ENCODE results near the gene DNAL4.

The DNAL4 gene

DNA sequence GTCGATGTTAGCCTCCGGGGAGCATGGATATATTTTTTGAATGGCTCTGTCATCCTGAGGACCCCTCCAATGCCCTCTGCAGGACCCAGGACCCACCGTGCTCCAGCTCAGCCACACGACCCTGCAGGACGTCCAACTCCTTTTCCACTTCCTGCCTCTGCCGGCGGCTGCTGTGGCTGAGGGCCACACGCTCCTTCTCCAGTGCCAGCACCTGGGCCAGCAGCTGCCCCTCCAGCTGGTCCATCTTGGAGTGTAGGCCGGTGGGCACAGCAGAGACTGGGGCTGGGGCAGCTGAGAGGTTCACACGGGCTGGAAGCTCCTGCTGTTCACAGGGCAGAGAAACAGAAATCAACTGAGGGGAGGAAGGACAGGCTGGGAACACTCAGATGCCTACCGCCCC, 34.2 kb upstream of the DNAL4 start:
- TF ChIP-seq SIN3A (IDR thresholded peaks at IDR 0.05; ENCODE audit: borderline replicate concordance, insufficient read depth, low read length): no peak
- TF ChIP-seq REST (IDR thresholded peaks at IDR 0.05; ENCODE audit: insufficient read depth in 1 of 2, low read depth in 2 of 2, low read length in 2 of 2): peak; percentile 23 to 40; a peak in 1 of 4 replicates

DNA sequence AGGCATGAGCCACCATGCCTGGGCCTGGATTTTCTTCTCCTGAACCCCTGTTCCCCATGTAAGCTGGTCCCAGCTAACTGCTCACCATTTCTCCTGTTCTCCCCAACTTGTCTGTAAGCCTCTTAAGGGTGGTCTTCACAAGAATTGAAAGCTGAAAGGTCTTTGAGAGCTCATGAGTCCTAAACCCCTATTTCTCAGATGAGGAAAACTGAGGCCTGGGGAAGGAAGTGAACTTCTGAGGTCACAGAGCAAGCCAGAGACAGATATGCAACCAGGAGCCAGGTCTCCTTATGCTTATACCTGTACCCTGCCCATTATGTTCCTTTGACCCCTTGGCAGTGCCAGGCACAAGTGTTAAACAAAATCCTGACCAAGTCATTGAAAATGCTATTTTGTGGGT, 33.6 kb upstream of the DNAL4 start:
- TF ChIP-seq FOXP2 (optimal IDR thresholded peaks at IDR 0.05; ENCODE audit: borderline replicate concordance, extremely low read depth, extremely low read length, insufficient read depth) (no peak), SIN3A (IDR thresholded peaks at IDR 0.05; ENCODE audit: borderline replicate concordance, insufficient read depth, low read length) (no peak), POLR2AphosphoS5 (IDR thresholded peaks at IDR 0.05; ENCODE audit: low read depth, low read length) (no peak)

- TF ChIP-seq POLR2AphosphoS5 (IDR thresholded peaks at IDR 0.05; ENCODE audit: low read depth, low read length) (no peak), SIN3A (IDR thresholded peaks at IDR 0.05; ENCODE audit: borderline replicate concordance, insufficient read depth, low read length) (no peak), REST (IDR thresholded peaks at IDR 0.05; ENCODE audit: insufficient read depth in 1 of 2, low read depth in 2 of 2, low read length in 2 of 2) (no peak), FOXP2 (optimal IDR thresholded peaks at IDR 0.05; ENCODE audit: borderline replicate concordance, extremely low read depth, extremely low read length, insufficient read depth) (no peak), TAF1 (IDR thresholded peaks at IDR 0.05; ENCODE audit: borderline replicate concordance, insufficient read depth, low read length) (no peak)
Measured at GRCh38 chr22:38826801-38827200, 32.9 kb upstream of the DNAL4 start.

GRCh38 chr22:38826386-38826785, 32.4 kb upstream of the DNAL4 start:
- TF ChIP-seq TAF1 (IDR thresholded peaks at IDR 0.05; ENCODE audit: borderline replicate concordance, insufficient read depth, low read length) (no peak), POLR2AphosphoS5 (IDR thresholded peaks at IDR 0.05; ENCODE audit: low read depth, low read length) (no peak), FOXP2 (optimal IDR thresholded peaks at IDR 0.05; ENCODE audit: borderline replicate concordance, extremely low read depth, extremely low read length, insufficient read depth) (no peak), REST (IDR thresholded peaks at IDR 0.05; ENCODE audit: insufficient read depth in 1 of 2, low read depth in 2 of 2, low read length in 2 of 2) (no peak), SIN3A (IDR thresholded peaks at IDR 0.05; ENCODE audit: borderline replicate concordance, insufficient read depth, low read length) (no peak)

- TF ChIP-seq TAF1 (IDR thresholded peaks at IDR 0.05; ENCODE audit: borderline replicate concordance, insufficient read depth, low read length): no peak
- peak; percentile 99 for TF ChIP-seq REST (IDR thresholded peaks at IDR 0.05; ENCODE audit: insufficient read depth in 1 of 2, low read depth in 2 of 2, low read length in 2 of 2)
- TF ChIP-seq POLR2AphosphoS5 (IDR thresholded peaks at IDR 0.05; ENCODE audit: low read depth, low read length): no peak
- TF ChIP-seq FOXP2 (optimal IDR thresholded peaks at IDR 0.05; ENCODE audit: borderline replicate concordance, extremely low read depth, extremely low read length, insufficient read depth): no peak
- no peak; the same call in 1 of the 2 replicates for TF ChIP-seq SIN3A (IDR thresholded peaks at IDR 0.05; ENCODE audit: borderline replicate concordance, insufficient read depth, low read length)
Measured at GRCh38 chr22:38824585-38824984, 30.6 kb upstream of the DNAL4 start.

Measured in PFSK-1 (cell line).